ENCODE measurements around the gene CUX1. TPM values are rescaled to one million over a fixed set of nuclear protein-coding genes. Genes with fewer than 3 reads are reported as not detected.
A peak's percentile ranks its signal among the peaks of the same experiment; 100 is the strongest.

Gene CUX1
- total RNA-seq, 1 experiment from 2014 or later, result 53.5 TPM

DNA sequence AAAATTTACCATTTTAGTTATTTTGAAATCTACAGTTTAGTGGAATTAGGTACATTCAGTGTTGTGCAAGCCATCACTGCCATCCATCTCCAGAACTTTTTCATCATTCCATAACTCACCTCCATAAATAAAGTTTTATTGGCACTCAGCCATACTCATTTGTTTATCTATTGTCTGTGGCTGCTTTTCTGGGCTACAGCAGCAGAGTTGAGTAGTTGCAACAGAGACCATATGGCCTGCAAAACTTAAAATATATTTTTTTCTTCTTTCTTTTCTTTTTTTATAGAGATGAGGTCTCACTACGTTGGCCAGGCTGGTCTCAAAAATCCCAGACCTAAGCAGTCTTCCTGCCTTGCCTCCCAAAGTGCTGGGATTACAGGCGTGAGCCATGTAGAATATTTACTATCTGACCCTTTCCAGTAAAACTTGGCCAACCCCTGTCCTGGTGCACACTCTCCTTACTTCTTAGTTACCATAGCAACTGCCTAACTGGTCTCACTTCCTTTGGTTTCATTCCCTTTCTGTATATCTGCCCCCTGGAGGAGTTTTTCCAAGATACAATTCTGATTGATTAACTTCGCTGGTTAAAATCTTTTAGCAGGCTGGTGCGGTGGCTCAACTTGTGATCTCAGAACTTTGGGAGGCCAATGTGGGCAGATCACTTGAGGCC, 133.2 kb downstream of the CUX1 start:
- Histone ChIP-seq H2BK12ac (ENCODE audit: insufficient read length, low read depth, low read length) (no peak overlapping the region), H3K27ac (ENCODE audit: insufficient read length, low read depth, low read length) (no peak overlapping the region), H3K56ac (ENCODE audit: insufficient read length, low read depth, low read length) (no peak overlapping the region), H3K14ac (ENCODE audit: insufficient read depth, low read length) (no peak overlapping the region), H2BK120ac (ENCODE audit: low read depth, low read length, poor library complexity, severe bottlenecking) (no peak overlapping the region), H3K79me1 (ENCODE audit: insufficient read depth, low read depth, low read length, poor library complexity, severe bottlenecking) (peaks cover 2% of the 10 kb centered on the region), H2BK5ac (ENCODE audit: insufficient read length, low read length) (no peak overlapping the region), H2AFZ (ENCODE audit: low read length) (no peak overlapping the region), H2BK20ac (ENCODE audit: low read depth, low read length, poor library complexity, severe bottlenecking) (no peak overlapping the region), H3K4ac (ENCODE audit: low read depth, low read length) (no peak overlapping the region), H4K91ac (ENCODE audit: insufficient read length, low read depth, low read length) (no peak overlapping the region), H3K23ac (ENCODE audit: insufficient read length, low read depth, low read length) (no peak overlapping the region), H2AK5ac (ENCODE audit: insufficient read length, low read length) (no peak overlapping the region), H4K5ac (ENCODE audit: insufficient read length, low read depth, low read length) (no peak overlapping the region), H3K9me3 (ENCODE audit: control insufficient read depth, low read depth, low read length) (no peaks in the 10 kb centered on the region), H3K79me2 (ENCODE audit: insufficient read depth, low read length) (peaks cover 9% of the 10 kb centered on the region; the same call in 1 of the 2 replicates), H4K8ac (replicated peaks; ENCODE audit: insufficient read length, low read depth, low read length) (no peak overlapping the region), H3K4me1 (ENCODE audit: insufficient read depth, low read length) (peaks cover 6% of the 10 kb centered on the region; the same call in 1 of the 2 replicates), H4K20me1 (ENCODE audit: control insufficient read depth, insufficient read depth, insufficient read length) (peaks cover 2% of the 10 kb centered on the region), H3K27me3 (ENCODE audit: insufficient read depth, low read length) (no peaks in the 10 kb centered on the region), H3K18ac (ENCODE audit: insufficient read length, low read depth, low read length) (no peak overlapping the region), H2BK15ac (ENCODE audit: low read depth, low read length) (no peak overlapping the region), H3K9ac (ENCODE audit: extremely low read depth, insufficient read length, low read length) (no peak overlapping the region), H3T11ph (ENCODE audit: low read length) (no peak overlapping the region), H3K23me2 (ENCODE audit: insufficient read length, low read depth, low read length, poor library complexity, severe bottlenecking) (no peaks in the 10 kb centered on the region), H3K4me2 (ENCODE audit: insufficient read depth, insufficient read length, low read length) (no peak overlapping the region)
- peaks cover 29 to 35% of the 10 kb centered on the region in 2 experiments for H3K4me1 Mint-ChIP-seq
- no peaks in the 10 kb centered on the region for H3K9me3 Mint-ChIP-seq
- H3K27me3 Mint-ChIP-seq (ENCODE audit: low read depth), result no peaks in the 10 kb centered on the region
- no peak for DNase-seq
- TF ChIP-seq, protein P1, sequence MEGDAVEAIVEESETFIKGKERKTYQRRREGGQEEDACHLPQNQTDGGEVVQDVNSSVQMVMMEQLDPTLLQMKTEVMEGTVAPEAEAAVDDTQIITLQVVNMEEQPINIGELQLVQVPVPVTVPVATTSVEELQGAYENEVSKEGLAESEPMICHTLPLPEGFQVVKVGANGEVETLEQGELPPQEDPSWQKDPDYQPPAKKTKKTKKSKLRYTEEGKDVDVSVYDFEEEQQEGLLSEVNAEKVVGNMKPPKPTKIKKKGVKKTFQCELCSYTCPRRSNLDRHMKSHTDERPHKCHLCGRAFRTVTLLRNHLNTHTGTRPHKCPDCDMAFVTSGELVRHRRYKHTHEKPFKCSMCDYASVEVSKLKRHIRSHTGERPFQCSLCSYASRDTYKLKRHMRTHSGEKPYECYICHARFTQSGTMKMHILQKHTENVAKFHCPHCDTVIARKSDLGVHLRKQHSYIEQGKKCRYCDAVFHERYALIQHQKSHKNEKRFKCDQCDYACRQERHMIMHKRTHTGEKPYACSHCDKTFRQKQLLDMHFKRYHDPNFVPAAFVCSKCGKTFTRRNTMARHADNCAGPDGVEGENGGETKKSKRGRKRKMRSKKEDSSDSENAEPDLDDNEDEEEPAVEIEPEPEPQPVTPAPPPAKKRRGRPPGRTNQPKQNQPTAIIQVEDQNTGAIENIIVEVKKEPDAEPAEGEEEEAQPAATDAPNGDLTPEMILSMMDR (conservative IDR thresholded peaks at IDR 0.05), result peak; percentile 44; the same call in 2 of the 3 replicates
- WGBS (ENCODE audit: extremely low coverage, insufficient read length, low lambda C conversion rate), result no CpG with 5 or more reads among the region's 4 CpGs
- peak overlapping the region in 2 of 3 experiments; percentile 49 to 50; a peak in 2 of 7 replicates for H3K27ac Mint-ChIP-seq
- 0 out of 5 replicates have a peak overlapping the region, but pooled peaks of 1 of the 2 experiments have one; percentile 7 for H3K4me3 Mint-ChIP-seq
- H3K36me3 Mint-ChIP-seq (ENCODE audit: insufficient read depth in 1 of 3, low read depth in 3 of 3), result peaks cover 0 to 14% (median 8%) of the 10 kb centered on the region in 3 experiments; a peak in 5 of 7 replicates

Data from H9 (cell line).